HG02973 (cell line): ENCODE data around the gene ZDHHC14.

Experiments
- ATAC-seq: cut with Tn5 transposase; IDR thresholded peaks from one replicate; pipeline ENCODE4 v1.9.1; 2021; ENCODE audit warnings: moderate library complexity; ENCODE audit not compliant: unreplicated experiment

The ZDHHC14 gene

GRCh38 chr6:157530126-157530525 is 149.1 kb downstream of the ZDHHC14 start:
- no peak for ATAC-seq

- ATAC-seq, result no peak
Measured at GRCh38 chr6:157530724-157531168, 149.8 kb downstream of the ZDHHC14 start.

GRCh38 chr6:157531169-157531985 is 150.4 kb downstream of the ZDHHC14 start:
- no peak for ATAC-seq

GRCh38 chr6:157531986-157532365 is 151.0 kb downstream of the ZDHHC14 start:
- ATAC-seq, result no peak

- ATAC-seq, result no peak
Measured at GRCh38 chr6:157533048-157533871, 152.3 kb downstream of the ZDHHC14 start.

GRCh38 chr6:157534134-157534871 is 153.3 kb downstream of the ZDHHC14 start:
- ATAC-seq, result no peak

GRCh38 chr6:157534977-157535339 is 154.0 kb downstream of the ZDHHC14 start:
- no peak for ATAC-seq

- ATAC-seq, result peak; percentile 72
Measured at GRCh38 chr6:157535340-157536222, 154.6 kb downstream of the ZDHHC14 start.

- ATAC-seq, result no peak
Measured at GRCh38 chr6:157536223-157536545, 155.2 kb downstream of the ZDHHC14 start.

GRCh38 chr6:157537556-157537955 is 156.6 kb downstream of the ZDHHC14 start:
- ATAC-seq, result no peak

- ATAC-seq, result no peak
Measured at GRCh38 chr6:157538168-157538567, 157.2 kb downstream of the ZDHHC14 start.

- no peak for ATAC-seq
Measured at GRCh38 chr6:157538698-157539097, 157.7 kb downstream of the ZDHHC14 start.

- ATAC-seq, result no peak
Measured at GRCh38 chr6:157539421-157539822, 158.4 kb downstream of the ZDHHC14 start.

- ATAC-seq, result no peak
Measured at GRCh38 chr6:157539900-157540752, 159.1 kb downstream of the ZDHHC14 start.

GRCh38 chr6:157541618-157542413 is 160.8 kb downstream of the ZDHHC14 start:
- ATAC-seq, result no peak

GRCh38 chr6:157542414-157543160 is 161.6 kb downstream of the ZDHHC14 start:
- no peak for ATAC-seq

GRCh38 chr6:157546321-157546720 is 165.3 kb downstream of the ZDHHC14 start:
- no peak for ATAC-seq

- ATAC-seq, result no peak
Measured at GRCh38 chr6:157547112-157547511, 166.1 kb downstream of the ZDHHC14 start.
